HFF-Myc (cell line): Measurements from ENCODE around the gene PLCB3.

Experiments used
- DNase-seq: peaks from one replicate; pipeline ENCODE4 v3.0.0-alpha.2; 2011; ENCODE audit warnings: low read depth; ENCODE audit errors: extremely low read depth
- H3K4me3 ChIP-seq: replicated peaks from 2 replicates; pipeline ENCODE4 v1.5.1; 2011; ENCODE audit warnings: low read depth, mild to moderate bottlenecking, control low read depth, low read length
- CTCF ChIP-seq: IDR thresholded peaks from 2 replicates; pipeline ENCODE4 v1.5.1; 2012; ENCODE audit warnings: mild to moderate bottlenecking, low read depth, low read length, control low read depth; ENCODE audit errors: missing control alignments

Gene PLCB3

GRCh38 chr11:64316672-64317324, 65.5 kb downstream of the PLCB3 start:
- peak overlapping the region; percentile 92 for H3K4me3 ChIP-seq
- TF ChIP-seq CTCF = no peak
- no peak for DNase-seq

DNA sequence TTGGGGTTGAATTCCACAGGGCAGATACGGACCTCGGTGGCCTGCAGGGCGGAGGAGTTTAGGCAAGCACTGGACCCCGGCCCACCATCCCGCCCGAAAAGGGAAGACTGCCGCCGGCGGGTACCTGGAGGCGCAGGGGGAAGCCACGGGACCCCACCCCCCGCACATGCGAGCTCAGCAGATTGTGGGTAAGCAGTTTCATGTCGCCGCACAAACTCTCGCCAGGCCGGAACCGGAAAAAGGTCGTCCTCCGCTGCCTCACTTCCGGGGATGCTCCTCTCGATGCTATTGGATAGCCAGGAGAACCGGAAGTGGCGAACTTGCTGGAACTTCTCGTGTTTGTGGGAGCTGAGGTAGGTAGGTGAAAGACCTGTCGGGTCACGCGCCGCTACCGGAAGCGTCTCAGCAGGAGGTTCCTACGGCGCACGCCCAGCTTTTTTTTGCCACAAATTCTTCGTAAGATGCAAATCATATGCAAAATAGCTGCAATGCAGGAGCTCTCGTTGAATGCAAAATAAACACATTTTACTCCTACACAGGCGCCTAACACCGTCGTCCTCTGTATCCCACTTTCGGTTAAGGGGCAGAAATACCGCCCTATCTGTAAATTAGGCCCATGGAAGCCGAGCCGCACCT, 66.1 kb downstream of the PLCB3 start, which contains the start of gene TRMT112:
Gene TRMT112 (minus strand): TSS at position 235 of the 636 bp plus-strand sequence. CDS start 33 bp downstream, at position 202.
- peak within 1 kb of the TSS; percentile 92 for H3K4me3 ChIP-seq
- TF ChIP-seq CTCF = no peak
- DNase-seq = peak; percentile 94

DNA sequence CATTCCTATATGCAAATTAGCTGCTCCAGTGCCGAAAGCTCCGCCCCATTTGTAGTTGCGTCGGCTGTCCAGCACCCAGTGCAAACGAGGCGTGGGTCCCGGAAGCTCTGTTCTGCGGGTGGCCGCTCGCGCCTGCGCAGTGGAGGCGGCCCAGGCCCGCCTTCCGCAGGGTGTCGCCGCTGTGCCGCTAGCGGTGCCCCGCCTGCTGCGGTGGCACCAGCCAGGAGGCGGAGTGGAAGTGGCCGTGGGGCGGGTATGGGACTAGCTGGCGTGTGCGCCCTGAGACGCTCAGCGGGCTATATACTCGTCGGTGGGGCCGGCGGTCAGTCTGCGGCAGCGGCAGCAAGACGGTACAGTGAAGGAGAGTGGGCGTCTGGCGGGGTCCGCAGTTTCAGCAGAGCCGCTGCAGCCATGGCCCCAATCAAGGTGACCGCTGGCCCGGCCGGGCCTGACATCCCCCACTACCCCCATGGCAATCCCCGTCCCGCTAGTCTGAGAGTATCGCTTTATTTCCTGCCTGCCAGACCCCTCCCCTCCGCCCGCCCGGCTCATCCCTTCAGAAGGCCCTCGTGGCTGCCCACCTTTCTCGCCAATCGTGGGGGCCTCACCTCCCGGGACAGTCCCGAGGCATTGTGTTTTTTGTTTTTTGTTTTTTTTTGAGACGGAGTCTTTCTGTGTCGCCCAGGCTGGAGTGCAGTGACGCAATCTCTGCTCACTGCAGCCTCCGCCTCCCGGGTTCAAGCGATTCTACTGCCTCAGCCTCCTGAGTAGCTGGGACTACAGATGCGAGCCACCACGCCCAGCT, 66.8 kb downstream of the PLCB3 start, which contains the start of gene PRDX5:
Gene PRDX5 (plus strand): TSS at position 161 of the 805 bp plus-strand sequence. CDS start 95 bp downstream, at position 256.
- peak; percentile 11 for TF ChIP-seq CTCF

More for the DNA sequence above, 66.8 kb downstream of the PLCB3 start, which contains the start of gene PRDX5:
- DNase-seq = peak; percentile 82
- H3K4me3 ChIP-seq = peak within 1 kb of the TSS; percentile 92
